HG03432 (cell line): ENCODE measurements around the gene CDH10.

Source experiments
- ATAC-seq: cut with Tn5 transposase; IDR thresholded peaks from one replicate; pipeline ENCODE4 v1.9.1; 2021; ENCODE audit warnings: mild to moderate bottlenecking, moderate library complexity; ENCODE audit not compliant: unreplicated experiment

The CDH10 gene

GRCh38 chr5:24491490-24491889, 153.3 kb downstream of the CDH10 start:
- no peak for ATAC-seq

- no peak for ATAC-seq
Measured at GRCh38 chr5:24487368-24488229, 157.2 kb downstream of the CDH10 start.

GRCh38 chr5:24480952-24481351, 163.8 kb downstream of the CDH10 start:
- ATAC-seq: no peak

GRCh38 chr5:24477958-24478357, 166.8 kb downstream of the CDH10 start:
- no peak for ATAC-seq

GRCh38 chr5:24475101-24475500, 169.7 kb downstream of the CDH10 start:
- ATAC-seq: no peak

GRCh38 chr5:24474685-24475084, 170.1 kb downstream of the CDH10 start:
- no peak for ATAC-seq

- no peak for ATAC-seq
Measured at GRCh38 chr5:24472518-24472917, 172.3 kb downstream of the CDH10 start.

- ATAC-seq: no peak
Measured at GRCh38 chr5:24444414-24444813, 200.4 kb downstream of the CDH10 start.

- no peak for ATAC-seq
Measured at GRCh38 chr5:24439465-24439864, 205.3 kb downstream of the CDH10 start.
